ENCODE data around the gene NUDCD3.

NUDCD3 gene

DNA sequence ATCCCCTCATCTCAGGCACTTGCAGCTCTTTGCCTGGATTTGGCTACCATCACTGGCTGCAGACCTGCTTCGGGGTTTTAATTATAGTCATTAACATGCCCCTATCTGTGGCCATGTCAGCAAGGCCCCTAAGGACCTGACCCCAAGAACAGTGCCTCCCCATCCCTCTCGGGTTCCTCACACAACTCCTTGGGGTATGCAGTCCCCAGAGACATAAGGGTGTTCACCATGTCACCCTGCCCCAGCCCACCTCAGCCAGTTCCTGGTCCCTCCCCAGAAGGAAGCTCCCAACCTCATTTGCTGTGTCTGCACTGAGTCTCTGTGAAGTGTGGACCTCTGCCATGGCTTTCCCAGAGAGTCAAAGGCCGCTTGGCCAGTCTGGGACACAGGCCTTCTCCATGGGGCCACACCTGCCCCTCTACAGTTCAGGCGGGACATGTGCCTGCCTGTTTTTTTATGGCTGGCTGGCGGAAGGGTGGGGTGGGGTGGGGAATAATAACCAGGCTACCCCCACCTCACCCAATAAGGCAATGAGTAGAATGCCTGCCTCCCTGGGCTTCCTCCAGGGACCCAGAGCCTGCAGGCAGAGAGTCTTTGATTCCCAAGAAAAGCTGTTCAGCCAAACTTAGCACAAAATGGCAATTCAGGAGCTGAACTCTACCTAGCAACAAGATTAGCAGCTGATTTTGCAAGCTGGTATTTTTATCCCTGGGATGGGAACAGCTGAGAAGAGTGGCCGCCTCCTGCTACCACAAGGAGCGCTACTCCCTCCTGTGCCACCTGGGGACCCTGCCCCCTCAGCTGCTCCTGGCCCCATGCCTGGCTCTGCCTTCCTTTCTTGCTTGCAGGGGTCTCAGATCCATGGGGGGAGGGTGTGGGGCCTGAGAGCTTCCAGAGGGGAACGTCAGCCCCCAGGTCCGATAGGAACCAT lies 141.3 kb downstream of the NUDCD3 start:
- in situ Hi-C loops (cut with HindIII; ENCODE audit: low pct_ligation_motif_present, low pct_unique_long_range_greater_than_20kb, low sequenced_read_pairs) = no loop called here
- no peak for DNase-seq

DNA sequence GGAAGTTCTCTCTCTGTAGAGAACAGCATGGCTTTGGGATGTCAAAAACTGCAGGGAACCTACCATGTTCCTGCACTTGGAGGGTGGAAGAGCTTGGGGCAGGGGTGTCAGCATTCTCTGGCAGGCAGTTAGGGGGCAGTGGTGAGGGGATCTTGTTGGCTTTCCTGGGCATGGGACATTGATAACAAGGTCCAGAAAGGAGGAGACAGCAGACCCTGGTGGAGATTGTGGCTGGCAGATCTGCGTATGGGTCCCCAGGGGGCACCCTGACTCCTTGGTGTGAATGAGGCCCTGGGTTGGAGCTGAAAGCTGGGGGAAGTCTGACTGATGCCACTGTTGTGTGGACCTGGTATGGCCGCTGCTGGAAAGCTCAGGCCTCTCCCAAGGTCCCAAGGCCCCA lies 142.2 kb downstream of the NUDCD3 start:
- DNase-seq = peak; percentile 71
- in situ Hi-C loops (cut with HindIII; ENCODE audit: low pct_ligation_motif_present, low pct_unique_long_range_greater_than_20kb, low sequenced_read_pairs) = no loop called here

DNA sequence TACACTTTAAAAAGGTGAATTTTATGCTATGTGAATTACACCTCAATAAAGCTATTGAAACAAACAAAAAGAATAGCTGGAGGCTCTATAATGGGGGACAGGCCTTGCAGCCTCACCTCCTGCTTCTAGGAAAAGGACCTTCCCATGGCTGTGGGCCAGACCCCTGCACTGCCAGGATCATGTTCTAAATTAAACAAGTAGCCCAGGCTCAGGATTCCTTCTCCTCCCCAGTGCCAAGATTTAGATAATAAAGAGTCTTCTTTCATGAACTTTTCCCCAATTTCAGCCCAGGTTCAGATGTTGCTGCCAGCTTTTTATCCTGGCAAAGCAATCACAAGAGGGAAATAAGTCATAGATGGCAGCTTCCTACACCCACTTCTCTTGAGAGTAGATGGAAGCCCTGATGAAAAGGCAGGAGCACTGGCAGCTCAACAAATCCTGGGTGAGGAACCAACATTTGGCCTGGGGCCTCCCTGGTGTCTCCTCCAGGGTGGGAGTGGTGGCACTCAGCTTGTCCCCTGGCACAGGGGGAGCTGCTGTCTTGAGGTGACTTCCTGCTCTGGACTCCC lies 142.8 kb downstream of the NUDCD3 start:
- in situ Hi-C loops (cut with HindIII; ENCODE audit: low pct_ligation_motif_present, low pct_unique_long_range_greater_than_20kb, low sequenced_read_pairs) = no loop called here
- no peak for DNase-seq

DNA sequence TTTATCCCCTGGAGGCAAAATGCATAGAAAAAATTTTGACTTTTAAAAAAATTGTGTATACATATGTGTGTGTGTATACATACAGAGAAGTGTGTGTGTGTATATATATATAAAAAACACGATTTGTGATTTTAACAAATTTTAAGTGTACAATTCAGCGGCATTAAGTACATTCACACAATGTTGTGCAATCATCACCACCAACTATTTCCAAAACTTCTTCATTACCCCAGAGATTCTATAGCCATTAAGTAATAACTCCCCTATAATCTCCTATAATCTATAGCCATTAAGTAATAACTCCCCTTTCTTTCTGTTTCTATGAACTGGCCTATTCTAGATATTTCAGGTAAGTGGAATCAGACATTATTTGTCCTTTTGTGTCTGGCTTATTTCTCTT lies 144.4 kb downstream of the NUDCD3 start:
- no peak for DNase-seq
- in situ Hi-C loops (cut with HindIII; ENCODE audit: low pct_ligation_motif_present, low pct_unique_long_range_greater_than_20kb, low sequenced_read_pairs) = no loop called here

DNA sequence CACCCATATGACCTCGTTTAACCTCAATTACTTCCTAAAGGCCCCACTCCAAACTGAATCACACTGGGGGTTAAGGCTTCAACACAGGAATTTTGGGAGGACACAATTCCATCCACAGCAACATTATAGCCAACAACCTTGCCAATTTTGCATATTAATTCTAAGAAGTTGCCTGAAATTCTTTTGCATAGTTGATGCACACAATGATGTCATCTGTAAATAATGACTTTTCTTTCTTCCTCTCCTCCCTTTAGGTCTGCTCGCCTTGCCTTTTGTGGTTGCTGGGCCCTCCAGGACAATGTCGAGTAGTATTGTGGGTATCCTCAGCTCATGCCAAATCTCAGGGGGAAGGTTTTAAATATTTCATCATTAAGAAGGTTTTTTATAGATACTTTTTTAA lies 149.1 kb downstream of the NUDCD3 start:
- in situ Hi-C loops (cut with HindIII; ENCODE audit: low pct_ligation_motif_present, low pct_unique_long_range_greater_than_20kb, low sequenced_read_pairs) = no loop called here
- no peak for DNase-seq

DNA sequence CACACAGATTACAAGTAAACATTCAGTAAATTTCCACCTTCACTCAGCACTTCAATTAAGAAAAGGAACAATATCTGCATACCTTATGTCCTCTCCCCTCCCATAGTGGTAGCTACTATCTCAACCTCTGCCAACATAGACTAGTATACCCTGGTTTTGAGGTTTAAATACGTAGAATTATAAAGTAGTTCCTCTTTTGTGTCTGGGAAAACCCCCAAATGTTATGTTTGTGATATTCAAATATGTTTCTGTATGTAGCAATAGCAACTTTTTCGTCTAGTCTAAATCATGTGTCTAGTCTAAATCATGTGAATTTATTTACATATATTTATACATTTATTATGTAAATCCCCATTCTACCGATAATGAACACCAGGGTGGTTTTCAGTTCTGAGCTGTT lies 151.9 kb downstream of the NUDCD3 start:
- DNase-seq = no peak
- in situ Hi-C loops (cut with HindIII; ENCODE audit: low pct_ligation_motif_present, low pct_unique_long_range_greater_than_20kb, low sequenced_read_pairs) = no loop called here

DNA sequence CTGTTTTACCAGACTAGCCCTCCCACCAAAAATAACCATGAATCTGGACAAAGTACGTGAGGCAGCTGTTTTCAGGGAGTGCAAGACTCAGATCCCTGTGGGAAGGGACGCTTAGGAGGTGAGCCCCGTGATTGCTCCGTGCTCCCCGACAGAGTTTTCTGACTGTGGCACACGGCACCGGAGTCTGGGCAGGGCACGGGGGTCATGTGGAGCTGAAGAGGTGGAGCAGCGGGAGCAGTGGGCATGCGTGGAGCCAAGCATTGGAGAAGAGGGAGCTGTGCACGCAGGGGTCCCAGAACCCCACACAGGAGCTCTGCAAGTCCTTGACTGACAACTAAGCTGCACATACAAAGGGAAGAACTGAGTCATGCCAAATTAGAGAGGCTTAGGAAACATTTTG lies 154.0 kb downstream of the NUDCD3 start:
- DNase-seq = no peak
- in situ Hi-C loops (cut with HindIII; ENCODE audit: low pct_ligation_motif_present, low pct_unique_long_range_greater_than_20kb, low sequenced_read_pairs) = no loop called here

DNA sequence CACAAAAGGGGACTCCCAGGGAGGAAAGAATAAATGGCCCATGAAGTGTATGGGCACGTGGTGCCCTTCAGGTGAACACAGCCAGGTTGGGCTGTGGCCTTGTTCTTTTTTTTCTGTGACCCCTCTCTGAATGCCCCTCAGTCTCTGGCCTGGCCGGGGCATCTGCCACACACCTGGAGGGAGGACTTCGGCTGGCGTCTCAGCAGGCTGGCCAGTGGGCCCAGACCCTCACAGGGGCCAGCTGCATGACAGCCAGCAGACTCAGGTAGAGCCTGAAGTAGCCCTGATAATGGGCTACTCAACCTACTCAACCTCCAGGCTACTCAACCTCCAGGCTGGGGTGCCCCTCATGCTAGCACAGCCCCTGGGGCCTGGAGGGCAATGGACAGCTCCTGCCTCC lies 155.3 kb downstream of the NUDCD3 start:
- DNase-seq = no peak
- in situ Hi-C loops (cut with HindIII; ENCODE audit: low pct_ligation_motif_present, low pct_unique_long_range_greater_than_20kb, low sequenced_read_pairs) = no loop called here

DNA sequence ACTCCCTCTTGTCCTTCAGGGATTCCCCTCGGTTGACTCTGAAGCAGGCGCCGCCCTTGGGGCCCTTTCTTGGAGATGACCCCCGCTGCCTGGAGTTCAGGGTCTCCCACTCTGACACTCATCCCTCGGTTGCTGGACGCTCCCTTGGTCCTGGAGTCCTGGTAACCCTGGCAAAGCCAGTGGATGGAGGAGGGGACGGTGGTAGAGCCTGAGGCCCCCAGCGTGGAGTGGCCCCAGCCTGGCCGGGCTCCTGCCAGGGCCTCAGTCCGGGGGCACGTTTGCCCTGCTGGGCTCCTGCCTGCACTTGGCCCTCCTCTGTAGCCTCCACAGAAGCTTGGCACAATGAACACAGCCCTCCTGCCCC lies 155.7 kb downstream of the NUDCD3 start:
- in situ Hi-C loops (cut with HindIII; ENCODE audit: low pct_ligation_motif_present, low pct_unique_long_range_greater_than_20kb, low sequenced_read_pairs) = no loop called here
- no peak for DNase-seq

DNA sequence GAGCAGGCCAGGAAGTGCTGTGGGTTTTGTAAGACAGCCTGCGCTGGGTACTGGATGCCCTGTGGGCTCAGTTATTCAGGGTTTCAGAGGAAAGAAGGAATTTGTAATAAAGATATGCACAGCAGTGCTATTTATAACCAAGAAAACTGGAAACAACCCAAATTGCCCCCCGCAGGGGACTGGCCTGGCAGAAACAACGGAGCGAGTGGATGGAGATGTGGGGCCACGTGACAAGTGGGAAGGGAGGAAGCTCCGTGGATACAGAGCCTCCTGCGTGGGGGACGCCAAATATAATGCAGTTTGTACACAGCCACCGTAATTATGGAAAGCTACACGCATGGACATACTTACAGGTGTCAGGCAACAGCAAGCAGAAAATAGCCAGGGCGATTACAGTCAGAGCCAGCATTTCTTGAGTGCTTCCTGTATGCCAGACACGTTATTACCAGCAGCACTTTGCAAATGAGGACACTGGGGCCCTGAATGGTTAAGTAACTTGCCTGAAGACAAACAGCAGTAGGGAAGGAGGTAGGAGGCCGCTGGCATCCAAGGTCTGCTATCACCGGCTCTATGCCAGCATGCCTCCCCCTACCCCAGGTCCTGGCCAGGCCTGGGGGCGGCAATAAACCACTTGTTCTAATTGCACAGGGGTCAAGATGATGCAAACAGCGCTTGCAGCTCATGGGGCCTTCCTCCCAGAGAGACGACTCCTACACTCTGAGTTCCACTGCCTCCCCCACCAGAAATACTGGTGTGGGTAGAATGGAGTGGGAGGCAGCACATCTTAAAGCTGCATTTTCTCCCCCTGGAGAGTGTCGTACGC lies 156.3 kb downstream of the NUDCD3 start:
- in situ Hi-C loops (cut with HindIII; ENCODE audit: low pct_ligation_motif_present, low pct_unique_long_range_greater_than_20kb, low sequenced_read_pairs) = no loop called here
- no peak for DNase-seq

DNA sequence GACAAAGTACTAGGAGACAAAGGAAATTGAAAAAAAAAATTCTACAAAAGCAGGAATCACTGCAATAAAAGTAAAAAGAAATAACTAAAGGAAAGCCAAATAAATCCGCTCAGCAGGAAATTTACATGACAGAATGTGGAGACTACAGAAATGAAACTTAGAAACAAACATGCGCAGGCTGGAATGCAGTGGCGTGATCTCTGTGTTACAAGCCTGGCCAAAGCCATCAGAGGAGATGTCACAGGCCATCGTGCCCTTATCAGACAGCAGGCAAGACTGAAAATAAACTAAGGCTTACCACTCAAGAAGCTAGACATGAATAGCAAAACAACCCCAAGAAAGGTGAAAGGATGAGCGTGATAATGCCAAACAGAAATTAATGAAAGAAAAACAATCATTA lies 158.8 kb downstream of the NUDCD3 start:
- in situ Hi-C loops (cut with HindIII; ENCODE audit: low pct_ligation_motif_present, low pct_unique_long_range_greater_than_20kb, low sequenced_read_pairs) = no loop called here
- DNase-seq = no peak

DNA sequence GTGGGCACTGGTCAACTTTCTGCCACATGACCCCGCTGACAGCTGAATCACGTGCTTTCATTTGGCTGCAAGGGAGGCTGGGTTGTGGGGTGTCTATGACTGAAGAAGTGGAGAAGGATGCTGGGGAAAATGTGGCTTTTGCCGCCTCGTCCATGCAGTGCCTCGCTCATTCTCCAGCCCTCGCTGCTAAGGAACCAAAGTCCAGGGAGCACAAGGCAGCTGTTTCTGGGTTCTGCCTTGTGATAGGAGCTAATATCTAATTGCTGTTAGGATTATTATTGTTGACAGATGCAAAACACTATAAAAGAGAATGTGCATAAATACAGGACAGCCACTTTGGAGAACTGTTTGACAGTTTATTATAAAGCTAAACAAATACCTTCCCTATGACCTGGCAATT lies 160.1 kb downstream of the NUDCD3 start:
- DNase-seq = no peak
- in situ Hi-C loops (cut with HindIII; ENCODE audit: low pct_ligation_motif_present, low pct_unique_long_range_greater_than_20kb, low sequenced_read_pairs) = no loop called here

DNA sequence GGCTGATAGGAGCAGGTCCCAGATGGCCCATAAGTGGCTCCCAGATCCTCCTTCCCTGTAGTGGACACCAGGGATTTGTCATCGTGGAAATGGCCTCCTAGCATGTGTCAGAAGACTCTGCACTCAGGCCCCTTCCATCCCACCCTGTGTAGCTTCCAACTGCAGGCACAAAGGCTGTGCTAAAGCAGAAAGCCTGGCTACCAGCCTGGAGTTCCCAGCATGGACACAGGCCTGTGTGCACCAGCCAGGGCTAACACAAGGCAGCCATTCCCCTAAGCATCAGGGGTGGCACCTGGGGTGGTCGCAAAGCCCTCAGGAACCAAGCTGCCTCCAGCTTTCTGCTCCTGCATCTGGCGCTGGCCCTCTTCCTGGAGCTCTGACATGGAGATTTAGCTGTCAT lies 160.6 kb downstream of the NUDCD3 start:
- in situ Hi-C loops (cut with HindIII; ENCODE audit: low pct_ligation_motif_present, low pct_unique_long_range_greater_than_20kb, low sequenced_read_pairs) = no loop called here
- DNase-seq = no peak

All from ACHN (cell line).